ENCODE data around the gene SART3. TPM values are rescaled to one million over a fixed set of nuclear protein-coding genes. Genes with fewer than 3 reads are reported as not detected.

SART3 gene
- total and polyA plus RNA-seq, 2 of the 13 experiments (the other 11 are each of a cell fraction or from before 2014, with no cell fraction given), result 16.1 to 69.9 TPM

DNA sequence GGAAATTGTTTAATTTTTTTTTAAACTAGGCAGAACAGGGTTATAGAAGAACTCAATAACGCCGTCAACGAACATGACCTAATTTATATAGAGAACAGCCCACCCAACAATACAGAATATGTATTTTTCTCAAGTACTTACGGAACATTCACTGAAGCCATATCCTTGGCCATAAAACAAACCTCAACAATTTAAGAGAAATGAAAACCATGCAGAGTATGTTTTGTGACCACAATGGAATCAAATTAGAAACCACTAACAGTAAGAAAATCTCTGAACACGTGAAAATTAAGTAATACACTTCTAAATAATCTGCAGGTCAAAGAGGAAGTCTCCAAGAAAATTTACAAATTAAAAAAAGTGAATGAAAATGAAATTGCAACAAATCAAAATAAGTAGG, 9.4 kb downstream of the SART3 start (continued):
- TF ChIP-seq, protein P1, sequence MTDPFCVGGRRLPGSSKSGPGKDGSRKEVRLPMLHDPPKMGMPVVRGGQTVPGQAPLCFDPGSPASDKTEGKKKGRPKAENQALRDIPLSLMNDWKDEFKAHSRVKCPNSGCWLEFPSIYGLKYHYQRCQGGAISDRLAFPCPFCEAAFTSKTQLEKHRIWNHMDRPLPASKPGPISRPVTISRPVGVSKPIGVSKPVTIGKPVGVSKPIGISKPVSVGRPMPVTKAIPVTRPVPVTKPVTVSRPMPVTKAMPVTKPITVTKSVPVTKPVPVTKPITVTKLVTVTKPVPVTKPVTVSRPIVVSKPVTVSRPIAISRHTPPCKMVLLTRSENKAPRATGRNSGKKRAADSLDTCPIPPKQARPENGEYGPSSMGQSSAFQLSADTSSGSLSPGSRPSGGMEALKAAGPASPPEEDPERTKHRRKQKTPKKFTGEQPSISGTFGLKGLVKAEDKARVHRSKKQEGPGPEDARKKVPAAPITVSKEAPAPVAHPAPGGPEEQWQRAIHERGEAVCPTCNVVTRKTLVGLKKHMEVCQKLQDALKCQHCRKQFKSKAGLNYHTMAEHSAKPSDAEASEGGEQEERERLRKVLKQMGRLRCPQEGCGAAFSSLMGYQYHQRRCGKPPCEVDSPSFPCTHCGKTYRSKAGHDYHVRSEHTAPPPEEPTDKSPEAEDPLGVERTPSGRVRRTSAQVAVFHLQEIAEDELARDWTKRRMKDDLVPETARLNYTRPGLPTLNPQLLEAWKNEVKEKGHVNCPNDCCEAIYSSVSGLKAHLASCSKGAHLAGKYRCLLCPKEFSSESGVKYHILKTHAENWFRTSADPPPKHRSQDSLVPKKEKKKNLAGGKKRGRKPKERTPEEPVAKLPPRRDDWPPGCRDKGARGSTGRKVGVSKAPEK (CRISPR knock-in tag; IDR thresholded peaks at IDR 0.05; ENCODE audit: borderline replicate concordance), result no peak
- TF ChIP-seq SATB2 (CRISPR knock-in tag; IDR thresholded peaks at IDR 0.05) (no peak), PATZ1 (CRISPR knock-in tag; IDR thresholded peaks at IDR 0.05) (no peak), NONO (IDR thresholded peaks at IDR 0.05) (no peak), NONO (CRISPR knock-in tag; conservative IDR thresholded peaks at IDR 0.05) (no peak), YY1 (IDR thresholded peaks at IDR 0.05; ENCODE audit: insufficient read depth, insufficient replicate concordance, low read depth, low read length) (no peak)

GRCh38 chr12:108548954-108549521, 11.9 kb downstream of the SART3 start:
- DNase-seq (ENCODE audit: low spot score), result no peak
- no peak for ATAC-seq
- no peak overlapping the region for H3K9ac ChIP-seq (ENCODE audit: insufficient read depth, low read depth, low read length)
- no peak overlapping the region for H2AFZ ChIP-seq (ENCODE audit: low read length)
- H3K9me3 ChIP-seq (ENCODE audit: low read length), result no peaks in the 10 kb centered on the region
- peaks cover 14% of the 10 kb centered on the region; the same call in 1 of the 2 replicates for H3K4me1 ChIP-seq (ENCODE audit: insufficient read depth, low read length)
- FAIRE-seq, result no peak
- in situ Hi-C loops (cut with HindIII; ENCODE audit: extremely low pct_ligation_motif_present, low pct_unique_long_range_greater_than_20kb) (no loop called here), intact Hi-C loops (cut with micrococcal nuclease; ENCODE audit: unreplicated experiment) (no loop called here)
- H4K20me1 ChIP-seq (ENCODE audit: insufficient read depth, low read length), result peaks cover 19% of the 10 kb centered on the region; the same call in 1 of the 2 replicates
- H3K36me3 ChIP-seq (replicated peaks in 1 of 2; ENCODE audit: control insufficient read depth in 1 of 2, insufficient read depth in 2 of 2, low read length in 2 of 2), result peaks cover 17 to 51% of the 10 kb centered on the region in 2 experiments
- no peak overlapping the region for H3K4me3 ChIP-seq (replicated peaks in 1 of 3; ENCODE audit: insufficient read depth in 1 of 3, low read depth in 2 of 3, low read length in 3 of 3)
- no peaks in the 10 kb centered on the region for H3K27me3 ChIP-seq (ENCODE audit: control insufficient read depth in 1 of 2, insufficient read depth in 2 of 2, low read length in 2 of 2)
- no TSS peak for BruUV-seq (replicated peaks)
- POLR2A ChIA-PET, result no interaction called here
- no peak overlapping the region for H3K4me2 ChIP-seq (ENCODE audit: low read depth, low read length)
- CTCF ChIA-PET (ENCODE audit: low intra/inter-chr PET ratio, low total read pairs), result no interaction called here
- no peak overlapping the region for H3K27ac ChIP-seq (ENCODE audit: extremely low read length, insufficient read depth, low read length)
- peaks cover 62% of the 10 kb centered on the region for H3K79me2 ChIP-seq (ENCODE audit: insufficient read depth, low read length)
- WGBS (ENCODE audit: low lambda C conversion rate), result 81% methylated on average over 7 of the region's 7 CpGs
- TF ChIP-seq MATR3 (CRISPR knock-in tag; IDR thresholded peaks at IDR 0.05) (no peak), TAF15 (IDR thresholded peaks at IDR 0.05; ENCODE audit: low read depth, low read length, poor library complexity, severe bottlenecking) (no peak), SMC3 (IDR thresholded peaks at IDR 0.05; ENCODE audit: low read length) (no peak), MAZ (IDR thresholded peaks at IDR 0.05; ENCODE audit: borderline replicate concordance, low read depth, low read length) (no peak), MAZ (CRISPR knock-in tag; IDR thresholded peaks at IDR 0.05; ENCODE audit: low read depth) (no peak), HNRNPH1 (optimal IDR thresholded peaks at IDR 0.05; ENCODE audit: low read depth, low read length) (no peak), PCBP2 (optimal IDR thresholded peaks at IDR 0.05; ENCODE audit: low read depth, low read length, poor library complexity, severe bottlenecking) (no peak), ZSCAN31 (CRISPR knock-in tag; IDR thresholded peaks at IDR 0.05; ENCODE audit: low read depth) (no peak), DNMT3B (CRISPR knock-in tag; conservative IDR thresholded peaks at IDR 0.05) (no peak), ISL2 (CRISPR knock-in tag; IDR thresholded peaks at IDR 0.05) (no peak), ZNF749 (CRISPR knock-in tag; IDR thresholded peaks at IDR 0.05; ENCODE audit: borderline replicate concordance) (no peak), ZNF432 (CRISPR knock-in tag; IDR thresholded peaks at IDR 0.05; ENCODE audit: borderline replicate concordance) (no peak)
- TF ChIP-seq, protein P2, sequence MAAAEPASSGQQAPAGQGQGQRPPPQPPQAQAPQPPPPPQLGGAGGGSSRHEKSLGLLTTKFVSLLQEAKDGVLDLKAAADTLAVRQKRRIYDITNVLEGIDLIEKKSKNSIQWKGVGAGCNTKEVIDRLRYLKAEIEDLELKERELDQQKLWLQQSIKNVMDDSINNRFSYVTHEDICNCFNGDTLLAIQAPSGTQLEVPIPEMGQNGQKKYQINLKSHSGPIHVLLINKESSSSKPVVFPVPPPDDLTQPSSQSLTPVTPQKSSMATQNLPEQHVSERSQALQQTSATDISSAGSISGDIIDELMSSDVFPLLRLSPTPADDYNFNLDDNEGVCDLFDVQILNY (CRISPR knock-in tag; conservative IDR thresholded peaks at IDR 0.05), result no peak

Measured in HepG2 (cell line).